NCI-H460 (cell line): ENCODE results near the gene GRM3. TPM values are rescaled to one million over a fixed set of nuclear protein-coding genes. Genes with fewer than 3 reads are reported as not detected.
A peak's percentile ranks its signal among the peaks of the same experiment; 100 is the strongest.
"Not testable (repeated sequence)": the region's sequence is repeated elsewhere in the genome, so short reads cannot be mapped to it uniquely, and the experiment has no call there.

Experiments
- DNase-seq: peaks from one replicate; pipeline ENCODE4 v3.0.0-alpha.2; 2016; ENCODE audit warnings: low read depth; ENCODE audit errors: extremely low read depth
- polyA plus RNA-seq: library from polyadenylated mRNA; depleted of rRNA; stranded (reverse); fragments of >200 nt; gene quantifications from 2 replicates; pipeline ENCODE4 v1.2.3, GENCODE V29; 2014; cell fraction: nucleus; rRNA removed
- total RNA-seq: library from RNA; depleted of rRNA; stranded (reverse); fragments of >200 nt; shearing (Covaris generic); gene quantifications from 2 replicates; pipeline ENCODE4 v1.2.3, GENCODE V29; 2014; rRNA removed

GRM3 gene
- not detected in 2 replicates for total RNA-seq
- polyA plus RNA-seq = not detected in 2 replicates

GRCh38 chr7:86643561-86644281, at the start of gene GRM3:
GRM3 (plus strand) TSS chr7:86643909; CDS start chr7:86765146, 121,237 bp downstream.
- DNase-seq = no peak

- peak; percentile 17 for DNase-seq
These were observed 45.4 kb upstream of the GRM3 start for GRCh38 chr7:86598311-86598710.

- DNase-seq = no peak
These were observed 45.0 kb upstream of the GRM3 start for GRCh38 chr7:86598721-86599120.

- DNase-seq = no peak
These were observed 43.0 kb upstream of the GRM3 start for GRCh38 chr7:86600506-86601290.

GRCh38 chr7:86615711-86616110, 28.0 kb upstream of the GRM3 start:
- DNase-seq = not testable (repeated sequence)

- no peak for DNase-seq
These were observed 844 bp downstream of the GRM3 start for GRCh38 chr7:86644282-86645224.

- no peak for DNase-seq
These were observed 1.5 kb downstream of the GRM3 start for GRCh38 chr7:86645225-86645608.

- DNase-seq = no peak
These were observed 2.1 kb downstream of the GRM3 start for GRCh38 chr7:86645676-86646276.

GRCh38 chr7:86647385-86648094, 3.8 kb downstream of the GRM3 start:
- no peak for DNase-seq

GRCh38 chr7:86648169-86648568, 4.5 kb downstream of the GRM3 start:
- no peak for DNase-seq

GRCh38 chr7:86653919-86654659, 10.4 kb downstream of the GRM3 start:
- DNase-seq = no peak

GRCh38 chr7:86657948-86658347, 14.2 kb downstream of the GRM3 start:
- DNase-seq = no peak

GRCh38 chr7:86660950-86661462, 17.3 kb downstream of the GRM3 start:
- DNase-seq = no peak

- no peak for DNase-seq
These were observed 20.8 kb downstream of the GRM3 start for GRCh38 chr7:86664486-86664885.

- DNase-seq = no peak
These were observed 21.3 kb downstream of the GRM3 start for GRCh38 chr7:86664991-86665390.

GRCh38 chr7:86665669-86666068, 22.0 kb downstream of the GRM3 start:
- no peak for DNase-seq

- no peak for DNase-seq
These were observed 24.0 kb downstream of the GRM3 start for GRCh38 chr7:86667732-86668131.

- no peak for DNase-seq
These were observed 24.6 kb downstream of the GRM3 start for GRCh38 chr7:86668315-86668714.

- DNase-seq = no peak
These were observed 44.1 kb downstream of the GRM3 start for GRCh38 chr7:86687831-86688230.
